Measurements from ENCODE around the gene ZNF607.
"Not testable (repeated sequence)": the region's sequence is repeated elsewhere in the genome, so short reads cannot be mapped to it uniquely, and the experiment has no call there.

ZNF607 gene

DNA sequence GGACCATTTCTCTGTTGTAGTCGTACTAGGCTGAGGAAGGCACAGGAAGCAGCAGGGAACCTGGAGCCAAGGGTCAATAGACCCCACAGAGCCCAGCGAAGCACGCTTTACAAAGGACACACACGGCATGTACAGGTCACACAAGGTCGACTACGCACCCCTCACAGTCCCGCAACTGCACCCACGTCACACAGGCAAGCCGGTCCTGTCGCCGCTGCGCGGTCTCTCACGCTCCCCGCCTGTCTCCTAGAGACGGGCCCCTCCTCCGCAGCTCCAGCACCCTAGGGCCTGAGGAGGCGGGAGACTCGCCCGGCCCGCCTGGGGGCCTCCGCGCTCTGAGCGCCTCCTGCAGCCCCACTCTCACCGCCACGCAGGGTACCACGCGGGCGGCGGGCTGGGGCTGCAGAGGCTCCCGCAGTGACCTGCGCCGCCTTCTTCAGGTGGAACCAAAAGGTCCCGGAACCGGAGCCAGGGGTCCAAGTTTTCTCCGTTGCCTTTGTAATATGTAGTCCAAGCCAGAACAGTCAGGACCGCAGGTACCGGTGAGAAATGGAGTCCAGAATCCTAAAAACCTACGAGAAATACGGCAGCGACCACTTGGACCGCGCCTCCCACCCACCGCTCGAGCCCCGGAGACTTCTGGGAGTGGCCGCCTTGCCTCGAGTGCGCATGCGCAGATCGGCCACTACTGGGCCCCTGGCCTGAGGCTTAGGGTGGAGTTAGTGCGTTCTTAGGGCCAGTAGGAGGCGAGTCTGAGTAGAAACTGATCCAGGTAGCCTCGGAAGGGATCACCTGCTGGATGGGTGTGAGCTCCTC is at the start of gene ZNF607:
ZNF607 (minus strand) TSS at position 651 of the 816 bp plus-strand sequence. CDS start 8,143 bp downstream, outside the sequence.
- Histone ChIP-seq H3K27ac (peak within 1 kb of the TSS; percentile 49 to 91 (median 78)), H3K4me3 (peak within 1 kb of the TSS; percentile 61 to 80 (median 70))

- H3K4me3 ChIP-seq = no peak overlapping the region
- no peak overlapping the region for H3K27ac ChIP-seq
Observed at GRCh38 chr19:37763488-37763887, 43.9 kb upstream of the ZNF607 start.

GRCh38 chr19:37757683-37758082 is 38.1 kb upstream of the ZNF607 start:
- not testable (repeated sequence) for H3K27ac ChIP-seq, H3K4me3 ChIP-seq

GRCh38 chr19:37738371-37738770 is 18.8 kb upstream of the ZNF607 start:
- no peak overlapping the region for H3K27ac ChIP-seq
- H3K4me3 ChIP-seq = no peak overlapping the region

GRCh38 chr19:37725181-37725580 is 5.6 kb upstream of the ZNF607 start:
- Histone ChIP-seq H3K27ac (no peak overlapping the region), H3K4me3 (no peak overlapping the region)

DNA sequence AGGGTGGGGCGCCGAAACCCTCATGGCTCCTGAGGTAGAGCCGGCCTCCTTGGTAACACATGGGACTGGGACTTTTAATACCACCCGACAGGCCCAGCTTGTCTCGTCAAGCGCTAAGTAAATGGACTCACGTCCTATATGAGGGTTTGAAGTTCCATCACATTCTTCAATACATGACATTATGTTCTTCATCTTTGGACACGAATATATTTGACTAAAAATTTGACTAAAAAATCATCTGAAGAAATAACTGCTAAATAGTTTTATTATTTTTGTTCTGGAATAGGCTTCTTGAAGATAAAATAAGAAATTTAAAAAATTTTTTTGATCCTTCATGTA is 335 bp upstream of the ZNF607 start:
- H3K4me3 ChIP-seq = peak overlapping the region; percentile 61 to 80 (median 70)
- peak overlapping the region in 16 of 21 experiments; percentile 49 to 91 (median 81) for H3K27ac ChIP-seq

- Histone ChIP-seq H3K27ac (peak overlapping the region in 3 of 21 experiments; percentile 78 to 91 (median 88)), H3K4me3 (peak overlapping the region in 4 of 7 experiments; percentile 61 to 80 (median 72))
Observed at GRCh38 chr19:37718304-37718703, 1.3 kb downstream of the ZNF607 start.

- Histone ChIP-seq H3K4me3 (no peak overlapping the region), H3K27ac (no peak overlapping the region)
Observed at GRCh38 chr19:37716140-37716539, 3.4 kb downstream of the ZNF607 start.

GRCh38 chr19:37706052-37706605 is 13.4 kb downstream of the ZNF607 start:
- H3K4me3 ChIP-seq = no peak overlapping the region

DNA sequence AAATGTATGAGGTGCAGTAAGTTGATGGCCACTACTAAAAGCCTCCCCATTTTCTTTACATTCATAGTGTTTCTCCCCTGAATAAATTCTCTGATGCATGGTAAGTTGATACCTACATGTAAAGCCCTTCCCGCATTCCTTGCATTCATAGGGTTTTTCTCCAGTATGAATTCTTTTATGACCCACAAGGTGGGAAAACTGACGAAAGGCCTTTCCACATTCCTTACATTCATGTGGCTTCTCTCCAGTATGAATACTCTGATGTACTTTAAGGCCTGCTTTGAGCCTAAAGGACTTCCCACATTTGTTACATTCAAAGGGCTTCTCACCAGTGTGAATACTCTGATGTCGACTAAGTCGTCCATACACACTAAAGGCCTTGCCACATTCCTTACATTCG is 20.5 kb downstream of the ZNF607 start:
- Histone ChIP-seq H3K27ac (no peak overlapping the region), H3K4me3 (no peak overlapping the region)

More at GRCh38 chr19:37706052-37706605, 13.4 kb downstream of the ZNF607 start:
- H3K27ac ChIP-seq = no peak overlapping the region

DNA sequence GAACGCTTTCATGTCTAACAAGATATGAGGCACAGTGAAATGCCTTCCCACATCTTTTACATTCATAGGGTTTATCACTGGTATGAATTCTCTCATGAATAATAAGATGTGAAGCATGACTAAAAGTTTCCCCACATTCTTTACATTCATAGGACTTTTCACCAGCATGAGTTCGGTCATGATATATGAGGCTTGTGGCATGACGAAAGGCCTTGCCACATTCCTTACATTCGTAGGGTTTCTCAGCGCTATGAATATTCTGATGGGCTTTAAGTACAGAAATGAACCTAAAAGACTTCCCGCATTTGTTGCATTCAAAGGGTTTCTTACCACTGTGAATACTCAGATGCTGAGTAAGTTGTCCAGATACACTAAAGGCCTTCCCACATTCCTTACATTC is 21.3 kb downstream of the ZNF607 start:
- H3K27ac ChIP-seq = no peak overlapping the region

DNA sequence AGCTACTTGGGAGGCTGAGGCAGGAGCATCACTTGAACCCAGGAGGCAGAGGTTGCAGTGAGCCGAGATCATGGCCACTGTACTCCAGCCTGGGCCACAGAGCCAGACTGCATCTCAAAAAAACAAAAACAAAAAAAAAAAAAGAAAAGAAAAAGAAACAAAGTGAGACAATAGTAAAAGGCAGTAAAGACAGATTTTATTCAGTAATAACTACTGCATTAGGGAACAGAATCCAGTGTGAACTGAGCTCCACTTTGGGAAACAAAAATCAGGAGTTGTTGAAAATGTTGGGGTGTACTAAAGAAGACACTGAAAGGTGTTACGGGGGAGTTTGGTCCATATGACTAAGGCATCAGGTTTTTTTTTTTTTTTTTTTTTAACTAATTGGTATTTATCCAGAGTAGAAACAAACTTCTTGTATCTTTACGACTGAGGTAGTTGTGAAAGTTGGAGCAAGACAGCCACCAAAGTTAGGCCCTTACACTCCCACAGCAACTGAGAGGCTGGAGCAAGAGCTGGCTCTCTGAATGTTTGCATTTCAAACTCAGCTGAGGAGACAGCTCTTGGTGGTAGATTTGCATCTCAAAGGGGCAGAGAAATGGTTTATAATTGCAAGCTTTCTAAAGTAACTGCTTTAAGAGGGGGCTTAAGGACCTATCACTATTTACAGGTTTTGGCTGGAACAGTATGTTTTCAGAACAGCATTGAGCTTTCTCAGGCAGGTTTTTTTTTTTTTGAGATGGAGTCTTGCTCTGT is 24.2 kb downstream of the ZNF607 start:
- H3K4me3 ChIP-seq = no peak overlapping the region
- H3K27ac ChIP-seq = no peak overlapping the region

More for the DNA sequence above, 21.3 kb downstream of the ZNF607 start:
- no peak overlapping the region for H3K4me3 ChIP-seq

DNA sequence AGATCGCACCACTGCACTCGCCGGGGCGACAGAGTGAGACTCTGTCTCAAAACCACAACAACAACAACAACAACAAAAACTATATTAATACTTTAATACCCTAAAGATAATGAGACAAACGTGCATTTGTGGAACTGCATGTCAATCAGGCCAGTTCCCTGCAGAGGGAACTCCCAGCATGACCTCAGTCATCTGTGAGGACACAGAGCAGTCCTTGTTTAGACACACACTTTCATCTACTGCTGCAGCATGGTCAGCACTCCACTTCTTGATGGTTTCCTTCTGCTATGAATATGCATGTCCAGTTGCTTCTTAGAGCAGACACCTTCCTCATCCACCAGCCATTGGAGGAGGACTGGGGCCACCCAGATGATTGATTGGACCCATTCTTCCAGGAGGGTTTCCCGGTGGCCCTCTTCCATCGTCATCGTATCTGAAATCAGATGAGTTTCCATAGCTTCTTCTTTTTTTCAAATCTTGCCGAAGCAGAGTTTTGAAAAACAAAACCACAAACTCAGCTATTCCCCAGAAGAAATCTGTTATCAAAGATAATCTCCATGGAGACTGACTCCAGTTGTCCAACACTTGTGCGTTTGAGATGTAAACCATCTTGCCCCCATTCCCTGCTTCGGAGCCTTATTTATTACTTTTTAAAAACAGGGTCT is 26.5 kb downstream of the ZNF607 start:
- H3K4me3 ChIP-seq = peak overlapping the region in 1 of 7 experiments; percentile 39
- H3K27ac ChIP-seq = no peak overlapping the region

DNA sequence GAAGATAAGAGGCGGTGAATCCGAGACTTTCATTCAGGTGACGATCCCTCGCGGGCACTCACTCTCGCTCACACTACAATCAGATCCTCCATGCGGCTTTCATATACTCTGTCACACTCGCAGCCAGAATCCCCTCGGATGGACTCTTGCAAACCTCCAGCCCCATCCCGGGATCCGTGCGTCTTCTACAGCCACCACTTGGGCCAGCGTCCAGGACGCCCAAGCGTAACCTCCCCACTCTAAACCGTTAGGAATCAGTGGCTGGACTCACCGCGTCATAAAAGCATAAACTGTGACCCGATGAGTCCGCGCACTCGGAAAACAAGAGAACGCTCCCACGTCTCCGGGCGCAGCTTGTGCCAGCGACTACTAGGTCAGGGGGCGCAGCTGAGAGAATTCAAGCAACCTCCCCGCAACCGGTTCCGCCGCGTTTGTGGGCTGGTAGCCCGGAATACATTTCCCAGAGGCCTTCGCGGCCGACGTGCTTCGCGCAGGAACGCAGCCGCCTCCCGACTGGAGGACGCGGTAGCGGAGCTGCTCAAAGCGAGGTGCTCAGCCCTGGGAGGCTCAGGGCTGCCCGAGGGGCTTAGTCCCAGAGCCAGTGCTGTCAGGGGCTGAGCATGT is 27.6 kb downstream of the ZNF607 start:
- H3K27ac ChIP-seq = peak overlapping the region in 16 of 21 experiments; percentile 3 to 72 (median 56)
- H3K4me3 ChIP-seq = peak overlapping the region; percentile 36 to 53 (median 39)

DNA sequence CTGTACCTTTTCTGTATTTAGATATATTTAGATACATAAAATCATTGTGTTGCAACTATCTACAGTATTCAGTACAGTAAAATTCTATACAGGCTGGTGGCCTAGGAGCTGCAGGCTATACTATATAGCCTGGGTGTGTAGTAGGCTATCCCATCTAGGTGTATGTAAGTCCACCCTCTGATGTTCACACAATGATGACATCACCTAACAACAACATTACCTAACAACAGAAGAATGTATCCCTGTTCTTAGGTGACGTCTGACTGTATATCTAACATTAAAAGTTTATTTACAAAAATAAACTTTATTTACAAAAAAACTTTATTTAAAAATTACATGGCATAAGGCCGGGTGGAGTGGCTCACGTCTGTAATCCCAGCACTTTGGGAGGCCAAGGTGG is 36.0 kb downstream of the ZNF607 start:
- no peak overlapping the region for H3K27ac ChIP-seq
- no peak overlapping the region for H3K4me3 ChIP-seq

DNA sequence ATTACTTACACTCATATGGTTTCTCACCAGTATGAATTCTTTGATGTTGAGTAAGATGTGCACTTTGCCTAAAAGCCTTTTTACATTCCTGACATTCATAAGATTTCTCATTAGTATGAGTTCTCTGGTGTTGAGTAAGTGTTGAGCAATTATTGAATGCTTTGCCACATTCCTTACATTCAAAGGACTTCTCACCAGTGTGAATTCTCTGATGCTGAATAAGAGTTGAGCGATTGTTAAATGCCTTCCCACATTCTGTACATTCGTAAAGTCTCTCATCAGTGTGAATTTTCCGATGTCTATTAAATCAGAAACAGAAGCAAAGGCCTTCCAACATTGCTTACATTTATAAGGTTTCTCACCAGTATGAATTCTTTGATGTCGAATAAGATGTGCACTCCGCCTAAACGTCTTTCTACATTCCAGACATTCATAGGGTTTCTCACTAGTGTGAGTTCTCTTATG is 50.1 kb downstream of the ZNF607 start:
- Histone ChIP-seq H3K27ac (no peak overlapping the region), H3K4me3 (no peak overlapping the region)

DNA sequence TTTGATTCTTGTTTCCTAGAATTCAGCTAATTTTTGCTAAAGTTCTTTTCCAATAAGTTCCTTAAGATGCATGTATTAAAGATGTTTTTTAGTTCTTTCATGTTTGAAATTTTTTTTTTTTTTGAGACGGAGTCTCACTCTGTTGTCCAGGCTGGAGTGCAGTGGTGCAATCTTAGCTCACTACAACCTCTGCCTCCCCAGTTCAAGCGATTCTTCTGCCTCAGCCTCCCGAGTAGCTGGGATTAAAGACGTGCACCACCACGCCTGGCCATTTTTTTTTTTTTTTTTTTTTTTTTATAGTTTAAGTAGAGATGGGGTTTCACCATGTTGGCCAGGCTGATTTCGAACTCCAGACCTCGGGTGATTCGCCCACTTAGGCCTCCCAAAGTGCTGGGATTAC is 62.4 kb downstream of the ZNF607 start:
- H3K4me3 ChIP-seq, H3K27ac ChIP-seq: not testable (repeated sequence)

- peak overlapping the region in 20 of 21 experiments; percentile 64 to 93 (median 84) for H3K27ac ChIP-seq
Observed at GRCh38 chr19:37655689-37656371, 63.7 kb downstream of the ZNF607 start.

DNA sequence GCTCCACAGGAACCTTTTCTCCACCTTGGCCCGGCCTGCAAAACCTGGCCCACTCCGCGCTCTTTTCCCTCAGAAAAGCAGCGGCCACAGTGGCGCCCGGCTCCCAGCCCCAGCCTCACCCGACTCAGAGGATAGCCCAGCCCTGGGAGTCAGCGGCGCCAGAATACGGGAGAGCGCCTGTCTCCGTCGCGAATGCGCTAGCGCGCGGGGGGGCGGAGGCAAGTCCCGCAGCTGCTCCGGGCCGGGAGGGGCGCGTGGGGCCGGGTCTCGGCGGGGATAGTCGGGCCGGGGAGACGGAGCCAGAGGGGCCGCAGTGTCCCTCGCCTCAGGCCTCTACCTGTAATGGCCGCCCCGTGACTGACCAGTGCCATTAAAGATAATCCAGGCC is 64.3 kb downstream of the ZNF607 start, which contains the start of gene ZFP30:
ZFP30 (minus strand) TSS at position 165 of the 388 bp plus-strand sequence. CDS start 7,643 bp downstream, outside the sequence.
- H3K27ac ChIP-seq = peak within 1 kb of the TSS; percentile 45 to 93 (median 84)
- peak within 1 kb of the TSS; percentile 60 to 81 (median 68) for H3K4me3 ChIP-seq

More at GRCh38 chr19:37655689-37656371, 63.7 kb downstream of the ZNF607 start:
- H3K4me3 ChIP-seq = peak overlapping the region; percentile 60 to 81 (median 68)

All from skin epidermis (tissue), 12 donors.